HepG2 (cell line): Measurements from ENCODE around the gene TRMT2A. TPM values are rescaled to one million over a fixed set of nuclear protein-coding genes. Genes with fewer than 3 reads are reported as not detected.
A peak's percentile ranks its signal among the peaks of the same experiment; 100 is the strongest.

ENCODE experiments used
- ADNP ChIP-seq: sonication (generic); formaldehyde crosslinking; IDR thresholded peaks from 2 replicates; pipeline ENCODE4 v1.4.0; 2020; ENCODE audit warnings: missing genetic modification reagents
- CBFB ChIP-seq: sonication (generic); formaldehyde crosslinking; IDR thresholded peaks from 2 replicates; pipeline ENCODE4 v1.4.0; 2020; ENCODE audit warnings: missing genetic modification reagents
- CBX1 ChIP-seq: IDR thresholded peaks from one replicate; pipeline ENCODE4 v1.6.1; 2016; ENCODE audit warnings: antibody characterized with exemption, low read depth
- CENPX ChIP-seq: sonication (generic); formaldehyde crosslinking; IDR thresholded peaks from 2 replicates; pipeline ENCODE4 v1.9.0; 2021; ENCODE audit warnings: mild to moderate bottlenecking, missing genetic modification reagents, moderate library complexity
- EZH2 ChIP-seq: conservative IDR thresholded peaks from 2 replicates; pipeline ENCODE4 v1.6.1; 2012; ENCODE audit warnings: mild to moderate bottlenecking, low read depth, low read length, moderate library complexity
- FOXP4 ChIP-seq: sonication (generic); formaldehyde crosslinking; IDR thresholded peaks from 2 replicates; pipeline ENCODE4 v1.4.0; 2020; ENCODE audit warnings: missing genetic modification reagents
- HCFC1 ChIP-seq: fragments of 150-350 bp; IDR thresholded peaks from 2 replicates; pipeline ENCODE4 v1.6.1; 2014; ENCODE audit warnings: low read depth, low read length
- HNF4A ChIP-seq: sonication (generic); formaldehyde crosslinking; IDR thresholded peaks from 2 replicates; pipeline ENCODE4 v1.4.0; 2020; ENCODE audit warnings: missing genetic modification reagents
- MTERF4 ChIP-seq: sonication (generic); formaldehyde crosslinking; IDR thresholded peaks from 2 replicates; pipeline ENCODE4 v1.8.0; 2023; ENCODE audit warnings: mild to moderate bottlenecking, missing genetic modification reagents
- MXD1 ChIP-seq: sonication (generic); formaldehyde crosslinking; IDR thresholded peaks from 2 replicates; pipeline ENCODE4 v1.4.0; 2020; ENCODE audit warnings: mild to moderate bottlenecking, missing genetic modification reagents
- RBAK ChIP-seq: sonication (generic); formaldehyde crosslinking; IDR thresholded peaks from 2 replicates; pipeline ENCODE4 v1.5.1; 2020; ENCODE audit warnings: mild to moderate bottlenecking, missing genetic modification reagents
- SP4 ChIP-seq: sonication (generic); formaldehyde crosslinking; IDR thresholded peaks from 2 replicates; pipeline ENCODE4 v1.8.1; 2023; ENCODE audit warnings: mild to moderate bottlenecking, missing genetic modification reagents
- YEATS2 ChIP-seq: sonication (generic); formaldehyde crosslinking; IDR thresholded peaks from 2 replicates; pipeline ENCODE4 v1.4.0; 2020; ENCODE audit warnings: missing genetic modification reagents, borderline replicate concordance
- ZBTB1 ChIP-seq: sonication (generic); formaldehyde crosslinking; IDR thresholded peaks from 2 replicates; pipeline ENCODE4 v1.4.0; 2020; ENCODE audit warnings: missing genetic modification reagents, borderline replicate concordance
- ZFP62 ChIP-seq: sonication (generic); formaldehyde crosslinking; IDR thresholded peaks from 2 replicates; pipeline ENCODE4 v1.4.0; 2020; ENCODE audit warnings: missing genetic modification reagents
- ZFP91 ChIP-seq: sonication (generic); formaldehyde crosslinking; IDR thresholded peaks from 2 replicates; pipeline ENCODE4 v1.9.0; 2022; ENCODE audit warnings: missing genetic modification reagents, mild to moderate bottlenecking, borderline replicate concordance
- ZMYM4 ChIP-seq: sonication (generic); formaldehyde crosslinking; IDR thresholded peaks from 2 replicates; pipeline ENCODE4 v1.8.1; 2023; ENCODE audit warnings: mild to moderate bottlenecking, missing genetic modification reagents
- ZNF550 ChIP-seq: sonication (generic); formaldehyde crosslinking; IDR thresholded peaks from 2 replicates; pipeline ENCODE4 v1.4.0; 2020; ENCODE audit warnings: mild to moderate bottlenecking, missing genetic modification reagents, borderline replicate concordance
- ZNF772 ChIP-seq: sonication (generic); formaldehyde crosslinking; IDR thresholded peaks from 2 replicates; pipeline ENCODE4 v1.5.0; 2020; ENCODE audit warnings: mild to moderate bottlenecking, missing genetic modification reagents
- polyA plus RNA-seq, 8 experiments: library from polyadenylated mRNA; depleted of rRNA in 3 of 8; stranded (reverse) in 7 of 8; unstranded in 1 of 8; fragments of >200 nt; fragmentation: Illumina TruSeq in 4 of 8; extraction: Trizol in 4 of 8; gene quantifications; 2 replicates each; pipeline versions ENCODE4 v1.2.1 to v1.2.3, GENCODE V29; 2011 to 2016; ENCODE audit warnings: low read depth in 4 of 8, missing spikeins in 1 of 8, mixed read lengths in 1 of 8; ENCODE audit not compliant: insufficient read depth in 1 of 8
- total RNA-seq, 5 experiments: library from RNA; depleted of rRNA; stranded (reverse); fragments of >200 nt; fragmentation: Illumina TruSeq; extraction: Trizol; gene quantifications; 2 replicates each; pipeline ENCODE4 v1.2.3, GENCODE V29; 2016; ENCODE audit warnings: low read depth in 1 of 5
- TF ChIP-seq, protein P1 (sequence below): IDR thresholded peaks from 2 replicates; pipeline ENCODE4 v1.6.1; 2016; ENCODE audit warnings: missing genetic modification reagents, missing compliant biosample characterization
- TF ChIP-seq, protein P2 (sequence below): IDR thresholded peaks from 2 replicates; pipeline ENCODE4 v1.6.1; 2018; ENCODE audit warnings: missing genetic modification reagents

The TRMT2A gene
- total and polyA plus RNA-seq, 2 of the 13 experiments (the other 11 are each of a cell fraction or from before 2014, with no cell fraction given), result 24.0 to 30.3 TPM

- TF ChIP-seq MXD1 (CRISPR knock-in tag) (no peak), ZNF550 (CRISPR knock-in tag) (no peak), FOXP4 (CRISPR knock-in tag) (0 out of 2 replicates have a peak, but pooled peaks have one; percentile 27), YEATS2 (0 out of 2 replicates have a peak, but pooled peaks have one; percentile 12), ZFP91 (CRISPR knock-in tag) (peak; percentile 60; the same call in 1 of the 2 replicates), CBX1 (no peak), EZH2 (no peak), CBFB (CRISPR knock-in tag) (no peak), MTERF4 (CRISPR knock-in tag) (no peak; the same call in 1 of the 2 replicates), RBAK (CRISPR knock-in tag) (no peak), ZBTB1 (CRISPR knock-in tag) (no peak), SP4 (CRISPR knock-in tag) (no peak), ZNF772 (no peak), ZFP62 (no peak), ZMYM4 (0 out of 2 replicates have a peak, but pooled peaks have one; percentile 43), HNF4A (CRISPR knock-in tag) (peak; percentile 86), CENPX (CRISPR knock-in tag) (no peak), ADNP (CRISPR knock-in tag) (no peak), HCFC1 (no peak)
- TF ChIP-seq, protein P1, sequence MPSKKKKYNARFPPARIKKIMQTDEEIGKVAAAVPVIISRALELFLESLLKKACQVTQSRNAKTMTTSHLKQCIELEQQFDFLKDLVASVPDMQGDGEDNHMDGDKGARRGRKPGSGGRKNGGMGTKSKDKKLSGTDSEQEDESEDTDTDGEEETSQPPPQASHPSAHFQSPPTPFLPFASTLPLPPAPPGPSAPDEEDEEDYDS (CRISPR knock-in tag), result no peak
- TF ChIP-seq, protein P2, sequence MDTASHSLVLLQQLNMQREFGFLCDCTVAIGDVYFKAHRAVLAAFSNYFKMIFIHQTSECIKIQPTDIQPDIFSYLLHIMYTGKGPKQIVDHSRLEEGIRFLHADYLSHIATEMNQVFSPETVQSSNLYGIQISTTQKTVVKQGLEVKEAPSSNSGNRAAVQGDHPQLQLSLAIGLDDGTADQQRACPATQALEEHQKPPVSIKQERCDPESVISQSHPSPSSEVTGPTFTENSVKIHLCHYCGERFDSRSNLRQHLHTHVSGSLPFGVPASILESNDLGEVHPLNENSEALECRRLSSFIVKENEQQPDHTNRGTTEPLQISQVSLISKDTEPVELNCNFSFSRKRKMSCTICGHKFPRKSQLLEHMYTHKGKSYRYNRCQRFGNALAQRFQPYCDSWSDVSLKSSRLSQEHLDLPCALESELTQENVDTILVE (CRISPR knock-in tag), result 0 out of 2 replicates have a peak, but pooled peaks have one; percentile 23
These were observed 12.1 kb upstream of the TRMT2A start (continued) for GRCh38 chr22:20128902-20129746.
